A673 (cell line): ENCODE data around the gene CGNL1. TPM values are rescaled to one million over a fixed set of nuclear protein-coding genes. Genes with fewer than 3 reads are reported as not detected.

Source experiments
- BruUV-seq: library from RNA; stranded (reverse); fragments of 400-500 nt; replicated peaks from 2 replicates; lab custom pipeline; 2021; lab: Mats Ljungman, UMichigan
- CTCF ChIA-PET: fragments of 300-600 bp; sonication (Branson Sonifier 250); formaldehyde crosslinking; loops from one replicate; lab custom pipeline; 2022; ENCODE audit warnings: antibody characterized with exemption; lab: Charles Lee
- POLR2A ChIA-PET: fragments of 300-600 bp; sonication (Branson Sonifier 250); formaldehyde crosslinking; loops from one replicate; lab custom pipeline; 2022; ENCODE audit warnings: antibody characterized with exemption; ENCODE audit not compliant: low non-redundant PET; lab: Charles Lee
- DNase-seq: peaks from one replicate; pipeline ENCODE4 v3.0.0-alpha.2; 2015; ENCODE audit warnings: low spot score
- H3K27ac ChIP-seq: fragments of 200-600 bp; sonication (generic); 2 replicates; pipeline ENCODE4 v1.5.1; 2016; ENCODE audit warnings: mixed run types, low read depth, mild to moderate bottlenecking, mixed read lengths, antibody characterized with exemption, low read length; ENCODE audit not compliant: poor library complexity, severe bottlenecking
- H3K27me3 ChIP-seq: fragments of 200-600 bp; sonication (generic); replicated peaks from 2 replicates; pipeline ENCODE4 v1.6.1; 2017; ENCODE audit warnings: mixed run types, low read depth, mild to moderate bottlenecking, mixed read lengths, antibody characterized with exemption, low read length; ENCODE audit not compliant: insufficient read depth, poor library complexity
- H3K36me3 ChIP-seq: fragments of 200-600 bp; sonication (generic); 2 replicates; pipeline ENCODE4 v1.6.1; 2016; ENCODE audit warnings: mixed run types, mild to moderate bottlenecking, mixed read lengths, antibody characterized with exemption, low read length; ENCODE audit not compliant: insufficient read depth, poor library complexity, severe bottlenecking
- H3K4me1 ChIP-seq: fragments of 200-600 bp; sonication (generic); 2 replicates; pipeline ENCODE4 v1.6.1; 2017; ENCODE audit warnings: mixed run types, mild to moderate bottlenecking, mixed read lengths, antibody characterized with exemption, low read length; ENCODE audit not compliant: insufficient read depth, poor library complexity, severe bottlenecking
- H3K4me3 ChIP-seq: fragments of 200-600 bp; sonication (generic); 2 replicates; pipeline ENCODE4 v1.5.1; 2016; ENCODE audit warnings: low read depth, mixed run types, mild to moderate bottlenecking, mixed read lengths, low read length; ENCODE audit not compliant: poor library complexity, severe bottlenecking
- H3K9me3 ChIP-seq: fragments of 200-600 bp; sonication (generic); 2 replicates; pipeline ENCODE4 v1.6.1; 2016; ENCODE audit warnings: mixed run types, low read depth, mild to moderate bottlenecking, mixed read lengths, antibody characterized with exemption, low read length; ENCODE audit not compliant: poor library complexity, severe bottlenecking
- CTCF ChIP-seq: fragments of 300-800, 200-600 bp; sonication (generic); conservative IDR thresholded peaks from 2 replicates; pipeline ENCODE4 v1.5.1; 2017; ENCODE audit warnings: low read depth, mild to moderate bottlenecking, antibody characterized with exemption, low read length, moderate library complexity, mixed read lengths
- EZH2 ChIP-seq: fragments of 200-600 bp; sonication (generic); IDR thresholded peaks from 2 replicates; pipeline ENCODE4 v1.6.1; 2017; ENCODE audit warnings: borderline replicate concordance, low read depth, mild to moderate bottlenecking, mixed read lengths, antibody characterized with exemption, low read length; ENCODE audit not compliant: poor library complexity, severe bottlenecking
- intact Hi-C: fragments of 100-400 bp; cut with micrococcal nuclease; formaldehyde crosslinking; loops from one replicate; pipeline ENCODE4 v1.10.0; 2022; ENCODE audit not compliant: unreplicated experiment
- total RNA-seq: library from RNA; stranded (reverse); gene quantifications from 2 replicates; pipeline ENCODE4 v1.2.3, GENCODE V29; 2021

The CGNL1 gene
- total RNA-seq, 1 experiment from 2014 or later = 0.58 TPM

GRCh38 chr15:57516327-57517029, 140.2 kb downstream of the CGNL1 start:
- DNase-seq = no peak
- no peak overlapping the region for H3K4me3 ChIP-seq
- H3K4me1 ChIP-seq = no peaks in the 10 kb centered on the region
- no peaks in the 10 kb centered on the region for H3K27me3 ChIP-seq
- no peaks in the 10 kb centered on the region for H3K9me3 ChIP-seq
- intact Hi-C loops = no loop called here
- H3K27ac ChIP-seq = no peak overlapping the region
- TF ChIP-seq CTCF (no peak), EZH2 (no peak)
- BruUV-seq = no TSS peak
- CTCF ChIA-PET = no interaction called here
- H3K36me3 ChIP-seq = no peaks in the 10 kb centered on the region
- POLR2A ChIA-PET = no interaction called here

- no peak overlapping the region for H3K4me3 ChIP-seq
- intact Hi-C loops = no loop called here
- H3K27me3 ChIP-seq = no peaks in the 10 kb centered on the region
- H3K36me3 ChIP-seq = no peaks in the 10 kb centered on the region
- CTCF ChIA-PET = no interaction called here
- POLR2A ChIA-PET = no interaction called here
- no peaks in the 10 kb centered on the region for H3K9me3 ChIP-seq
- no TSS peak for BruUV-seq
- TF ChIP-seq EZH2 (no peak), CTCF (no peak)
- no peaks in the 10 kb centered on the region for H3K4me1 ChIP-seq
- no peak overlapping the region for H3K27ac ChIP-seq
- no peak for DNase-seq
These were observed 140.8 kb downstream of the CGNL1 start for GRCh38 chr15:57517030-57517671.

- no peak for DNase-seq
- intact Hi-C loops = no loop called here
- ChIA-PET CTCF (no interaction called here), POLR2A (no interaction called here)
- Histone ChIP-seq H3K9me3 (no peaks in the 10 kb centered on the region), H3K36me3 (no peaks in the 10 kb centered on the region), H3K27me3 (no peaks in the 10 kb centered on the region), H3K4me3 (no peak overlapping the region), H3K4me1 (no peaks in the 10 kb centered on the region), H3K27ac (no peak overlapping the region)
- no TSS peak for BruUV-seq
- TF ChIP-seq CTCF (no peak), EZH2 (no peak)
These were observed 142.6 kb downstream of the CGNL1 start for GRCh38 chr15:57518779-57519405.
